HG02588 (cell line): ENCODE results near the gene UBE3A.
"Not testable (repeated sequence)": the region's sequence is repeated elsewhere in the genome, so short reads cannot be mapped to it uniquely, and the experiment has no call there.

Source experiments
- ATAC-seq: cut with Tn5 transposase; IDR thresholded peaks from one replicate; pipeline ENCODE4 v1.9.1; 2021; ENCODE audit warnings: mild to moderate bottlenecking, moderate library complexity; ENCODE audit not compliant: unreplicated experiment

Gene UBE3A

GRCh38 chr15:25439369-25439836 is 579 bp upstream of the UBE3A start:
- ATAC-seq = peak; percentile 13

DNA sequence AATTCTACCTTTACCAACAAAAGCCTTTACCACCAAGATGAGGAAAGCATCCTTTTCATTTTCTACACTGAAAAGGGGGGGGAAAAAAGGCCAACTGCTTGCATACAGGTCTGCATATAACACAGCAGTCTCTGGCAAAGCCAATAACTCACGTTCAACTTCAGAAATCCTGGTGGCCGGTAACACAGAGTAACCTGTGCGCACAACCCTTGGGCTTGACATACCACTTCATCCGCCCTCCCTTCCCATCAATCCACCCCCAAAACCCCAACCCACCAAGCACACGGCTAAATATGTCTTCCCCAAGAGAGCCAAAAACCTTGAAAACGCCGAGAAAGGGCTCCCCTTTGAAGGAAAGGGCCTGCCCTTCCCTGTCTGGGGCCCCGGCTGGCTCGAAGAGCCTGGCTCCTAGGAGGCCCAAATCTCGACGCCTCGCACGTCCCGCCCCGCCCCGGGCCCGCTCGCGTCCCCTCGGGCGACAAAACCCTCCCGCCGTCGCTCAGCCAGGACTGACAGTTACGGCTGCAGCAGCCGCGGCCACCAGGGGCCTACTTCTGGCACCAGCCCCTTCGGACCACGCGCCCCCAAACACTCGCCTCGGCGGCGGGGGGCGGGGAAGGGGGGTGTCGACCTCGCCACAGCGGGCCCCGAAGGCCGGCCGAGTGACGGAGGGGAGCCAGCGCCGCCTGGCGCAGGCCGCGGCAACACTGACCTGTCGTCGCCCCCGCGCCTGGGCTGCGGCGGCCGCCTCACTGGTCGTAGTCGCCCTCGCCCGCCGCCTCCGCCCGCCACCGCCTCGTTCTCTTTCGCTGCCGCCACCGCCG is 835 bp downstream of the UBE3A start:
- ATAC-seq = peak; percentile 46

GRCh38 chr15:25436707-25437106 is 2.1 kb downstream of the UBE3A start:
- ATAC-seq = no peak

GRCh38 chr15:25435474-25436243 is 3.2 kb downstream of the UBE3A start:
- no peak for ATAC-seq

DNA sequence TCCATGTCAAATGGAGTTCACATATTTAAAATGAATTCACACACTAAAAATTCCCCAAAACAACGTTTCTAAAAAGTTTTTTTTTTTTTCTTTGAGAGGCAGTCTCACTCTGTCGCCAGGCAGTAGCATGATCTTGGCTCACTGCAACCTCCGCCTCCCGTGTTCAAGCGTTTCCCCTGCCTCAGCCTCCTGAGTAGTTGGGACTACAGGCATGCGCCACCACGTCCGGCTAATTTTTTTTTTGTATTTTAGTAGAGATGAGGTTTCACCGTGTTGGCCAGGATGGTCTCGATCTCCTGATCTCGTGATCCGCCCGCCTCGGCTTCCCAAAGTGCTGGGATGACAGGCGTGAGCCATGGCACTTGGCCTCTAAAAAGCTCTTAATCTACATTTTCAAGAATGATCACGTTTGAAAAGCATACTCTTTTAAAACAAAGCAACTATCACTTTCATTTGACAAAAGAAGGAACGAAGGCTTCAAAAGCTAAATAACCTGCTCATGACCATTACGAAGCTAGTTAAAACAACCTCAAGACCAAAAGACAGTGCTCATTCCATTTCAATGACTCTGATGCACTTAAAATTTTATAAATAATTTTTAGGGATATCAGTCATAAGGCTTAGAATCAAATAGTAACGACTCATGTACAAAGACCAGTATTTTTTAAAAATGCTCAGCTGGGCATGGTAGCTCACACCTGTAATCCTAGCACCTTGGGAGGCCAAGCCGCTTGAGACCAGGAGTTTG is 5.5 kb downstream of the UBE3A start:
- no peak for ATAC-seq

DNA sequence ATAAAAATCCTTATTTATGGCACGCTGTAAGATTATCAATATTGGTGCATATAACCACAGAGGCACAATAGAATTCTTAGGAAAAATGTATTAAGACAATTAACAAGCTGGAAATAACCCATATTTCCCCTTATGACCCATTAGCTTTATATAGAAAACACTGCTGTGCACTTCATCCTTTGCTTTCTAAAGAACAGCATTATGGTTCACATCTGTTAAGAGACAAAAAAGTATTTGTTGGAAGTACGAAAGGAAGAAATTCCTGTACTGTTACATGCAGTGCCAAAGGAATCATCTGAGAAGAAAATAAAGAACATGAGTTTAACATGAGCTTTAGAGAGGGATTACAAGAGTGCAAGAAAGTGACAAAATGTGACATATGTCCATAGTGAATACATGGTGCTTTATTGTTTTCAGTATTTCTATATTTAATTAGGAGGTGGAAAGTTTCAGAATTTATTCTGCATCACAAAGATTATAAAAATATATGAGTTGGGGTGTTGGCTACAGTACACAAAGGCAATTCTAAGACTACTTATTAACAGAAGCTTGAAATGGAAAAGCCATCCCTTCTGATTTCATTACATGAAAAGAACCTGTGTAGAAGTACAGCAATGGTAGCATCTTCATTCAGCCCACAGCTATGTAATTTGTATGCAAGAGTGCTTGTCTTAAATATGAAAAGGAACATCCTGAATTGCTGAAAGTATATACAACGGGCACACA is 6.8 kb downstream of the UBE3A start:
- ATAC-seq = no peak

- ATAC-seq = no peak
Observed at GRCh38 chr15:25427861-25428260, 11.0 kb downstream of the UBE3A start.

- no peak for ATAC-seq
Observed at GRCh38 chr15:25426896-25427610, 11.8 kb downstream of the UBE3A start.

GRCh38 chr15:25424073-25424472 is 14.8 kb downstream of the UBE3A start:
- ATAC-seq = no peak

DNA sequence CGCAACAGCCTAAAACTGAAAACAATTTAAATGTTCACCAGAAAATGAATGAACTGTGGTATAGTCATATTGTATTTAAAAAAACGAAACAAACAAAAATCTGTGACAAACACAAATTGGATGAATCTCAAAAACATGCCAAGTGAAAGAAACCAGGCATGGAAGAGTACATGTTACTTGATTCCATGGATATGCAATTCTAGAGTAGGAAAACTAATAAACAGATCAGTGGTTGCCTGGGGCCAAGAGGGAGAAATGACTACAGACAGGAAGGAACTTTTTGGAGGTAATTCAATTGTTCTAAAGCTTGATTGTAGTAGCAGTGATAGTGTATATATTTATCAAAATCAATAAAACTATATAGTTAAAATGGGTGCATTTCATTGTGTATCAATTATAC is 16.8 kb downstream of the UBE3A start:
- no peak for ATAC-seq

GRCh38 chr15:25418202-25418601 is 20.6 kb downstream of the UBE3A start:
- ATAC-seq = no peak

DNA sequence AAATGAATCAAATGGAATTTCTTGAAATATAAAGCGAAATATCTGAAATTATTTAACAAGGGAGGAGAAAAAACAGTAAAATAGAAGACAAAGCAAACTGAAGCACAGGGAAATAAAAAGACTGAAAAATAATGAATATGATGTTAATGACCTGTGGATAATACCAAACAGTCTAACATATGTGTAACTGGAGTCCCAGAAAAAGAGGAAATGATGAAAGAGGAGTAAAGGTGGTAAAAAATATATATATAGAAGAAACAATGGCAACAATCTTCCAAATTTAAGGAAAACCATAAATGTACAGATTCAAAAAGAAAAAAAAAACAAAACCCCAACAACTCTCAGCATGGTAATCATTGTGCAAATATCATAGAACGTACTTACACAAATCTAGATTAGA is 21.2 kb downstream of the UBE3A start:
- no peak for ATAC-seq

DNA sequence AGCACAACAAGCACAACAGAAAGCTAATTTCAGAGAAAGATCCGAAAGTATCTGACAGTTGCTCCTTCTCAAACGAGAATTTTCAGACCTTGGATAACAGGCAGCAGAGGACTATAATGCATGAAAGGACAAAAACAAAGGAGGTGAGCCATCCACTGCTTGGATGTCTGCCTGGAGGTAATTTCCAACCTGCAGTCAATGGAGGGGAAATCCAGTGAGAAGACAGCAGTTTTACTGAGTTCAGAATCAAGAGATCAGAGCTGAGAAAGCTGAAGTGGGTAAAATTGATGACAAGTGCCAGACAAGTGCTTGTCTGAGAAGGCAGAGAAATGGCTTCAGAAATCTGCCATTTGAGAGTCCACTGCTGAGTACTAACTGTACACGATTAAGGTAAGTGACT is 22.1 kb downstream of the UBE3A start:
- peak; percentile 69 for ATAC-seq

DNA sequence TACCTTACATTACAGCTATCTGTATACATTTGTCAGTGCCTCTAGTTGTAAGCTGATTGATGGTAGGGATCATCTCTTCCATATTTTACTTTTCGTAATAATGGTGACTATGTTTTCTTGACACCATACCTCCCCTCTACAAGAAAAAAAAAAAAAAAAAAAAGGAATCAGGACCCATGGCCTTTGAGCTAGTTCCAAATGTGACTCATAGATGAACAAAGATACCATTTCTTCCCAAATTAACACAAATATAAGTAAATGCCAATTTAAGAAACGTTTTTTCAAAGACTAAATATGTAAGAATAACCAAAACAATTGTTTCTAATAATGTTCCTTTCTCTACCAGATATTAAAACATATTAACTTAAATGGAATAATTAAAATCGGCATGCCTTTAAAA is 23.1 kb downstream of the UBE3A start:
- ATAC-seq = no peak

- ATAC-seq = no peak
Observed at GRCh38 chr15:25415217-25415616, 23.6 kb downstream of the UBE3A start.

DNA sequence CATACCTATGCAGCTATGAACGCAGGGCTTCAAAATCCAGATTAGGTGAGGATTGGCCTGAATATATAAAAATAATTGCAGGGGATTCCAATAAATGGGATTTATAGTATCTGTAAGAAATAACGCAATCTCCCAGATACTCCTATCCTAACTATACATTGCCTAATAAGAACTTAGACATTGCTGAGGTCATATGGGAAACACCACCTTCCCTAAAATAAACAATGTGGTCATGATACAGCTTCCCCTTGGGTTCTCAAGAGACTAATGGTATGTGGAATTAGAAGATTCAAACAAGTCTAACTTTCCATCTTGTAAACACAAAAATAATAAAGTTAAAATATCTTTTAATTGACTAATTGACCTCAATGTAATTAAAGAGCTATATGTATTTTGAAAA is 28.2 kb downstream of the UBE3A start:
- ATAC-seq = no peak

- ATAC-seq = not testable (repeated sequence)
Observed at GRCh38 chr15:25409731-25410130, 29.1 kb downstream of the UBE3A start.

- ATAC-seq = no peak
Observed at GRCh38 chr15:25408929-25409328, 29.9 kb downstream of the UBE3A start.

- ATAC-seq = no peak
Observed at GRCh38 chr15:25408428-25408827, 30.4 kb downstream of the UBE3A start.

GRCh38 chr15:25407950-25408349 is 30.9 kb downstream of the UBE3A start:
- ATAC-seq = no peak
